A549 (cell line): ENCODE measurements around the gene OLIG2.

Source experiments
- CHD2 ChIP-seq: fragments of 150-350 bp; IDR thresholded peaks from 2 replicates; pipeline ENCODE4 v1.6.1; 2014; ENCODE audit warnings: low read length; ENCODE audit not compliant: partially characterized antibody
- CTCF ChIP-seq: fragments of >200 bp; sonication (Bioruptor Twin); formaldehyde crosslinking; IDR thresholded peaks from 3 replicates; pipeline ENCODE4 v1.5.1; 2016
- GATA3 ChIP-seq: IDR thresholded peaks from 2 replicates; pipeline ENCODE4 v1.6.1; 2012; ENCODE audit warnings: borderline replicate concordance
- HMGXB4 ChIP-seq: fragments of 250-450 bp; sonication (Bioruptor Pico); IDR thresholded peaks from 2 replicates; pipeline ENCODE4 v1.5.0; 2021; ENCODE audit warnings: mild to moderate bottlenecking, moderate library complexity, borderline replicate concordance
- POLR2A ChIP-seq: IDR thresholded peaks from 2 replicates; pipeline ENCODE4 v1.6.1; 2012; ENCODE audit warnings: mild to moderate bottlenecking, low read length
- RAD21 ChIP-seq, 2 experiments: fragments of >200 bp in 1 of 2; sonication (Bioruptor Twin) in 1 of 2; formaldehyde crosslinking in 1 of 2; IDR thresholded peaks in 1 of 2; conservative IDR thresholded peaks in 1 of 2; 2 replicates in 1 of 2; 3 replicates in 1 of 2; pipeline ENCODE4 v1.6.1; 2012 to 2018; ENCODE audit warnings: inconsistent platforms in 1 of 2
- RARB ChIP-seq: fragments of 250-450 bp; sonication (Bioruptor Pico); IDR thresholded peaks from 2 replicates; pipeline ENCODE4 v1.8.0; 2021; ENCODE audit warnings: mild to moderate bottlenecking, moderate library complexity
- RFX5 ChIP-seq: fragments of 450-650 bp; IDR thresholded peaks from 2 replicates; pipeline ENCODE4 v1.7.1; 2014; ENCODE audit warnings: antibody characterized with exemption, mild to moderate bottlenecking, moderate library complexity

- TF ChIP-seq HMGXB4 (CRISPR knock-in tag), result no peak
- TF ChIP-seq CTCF, result no peak
- TF ChIP-seq GATA3, result no peak
- no peak for TF ChIP-seq RFX5
- no peak for TF ChIP-seq CHD2
- TF ChIP-seq RARB (CRISPR knock-in tag), result no peak
- TF ChIP-seq RAD21 (conservative IDR thresholded peaks at IDR 0.05 in 1 of 2, IDR thresholded peaks at IDR 0.05 in 1 of 2), result no peak
- no peak for TF ChIP-seq POLR2A
These were observed 37.7 kb downstream of the OLIG2 start for GRCh38 chr21:33063375-33063883.
